ENCODE data around the gene PDLIM4.

The PDLIM4 gene

DNA sequence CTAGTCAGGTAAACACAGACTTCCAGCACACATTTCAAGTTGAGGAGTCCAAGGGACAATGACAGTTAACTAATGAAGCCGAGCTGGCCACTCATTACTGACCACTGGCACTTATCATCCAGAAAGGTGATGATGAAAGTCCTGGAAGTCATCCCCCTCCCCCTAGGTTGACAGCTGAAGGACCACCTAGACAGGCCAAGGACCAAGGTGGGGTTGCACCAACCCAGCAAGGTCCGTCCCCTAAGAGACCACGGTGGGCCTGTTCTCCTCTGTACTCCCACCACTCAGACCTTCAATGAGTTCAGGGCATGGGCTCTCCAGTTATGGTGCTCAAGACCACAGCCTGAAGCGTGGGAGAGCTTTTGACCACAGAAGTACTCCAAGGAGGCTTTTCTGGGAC is 43.0 kb upstream of the PDLIM4 start:
- DNase-seq (ENCODE audit: low spot score) = no peak
- H3K4me2 ChIP-seq (ENCODE audit: insufficient read depth, low read length, poor library complexity, severe bottlenecking) = no peak overlapping the region
- no peaks in the 10 kb centered on the region for H3K79me1 ChIP-seq (ENCODE audit: low read depth, low read length)
- peaks cover 0 to 7% (median 0%) of the 10 kb centered on the region in 3 experiments for H3K27me3 ChIP-seq (ENCODE audit: control insufficient read depth in 3 of 3, insufficient read depth in 3 of 3, low read depth in 1 of 3, low read length in 3 of 3)
- no peak overlapping the region for H3K14ac ChIP-seq (ENCODE audit: low read length)
- no peak overlapping the region for H4K8ac ChIP-seq (ENCODE audit: low read depth, low read length)
- H4K91ac ChIP-seq (ENCODE audit: low read depth, low read length, poor library complexity) = no peak overlapping the region
- no peaks in the 10 kb centered on the region for H3K9me3 ChIP-seq (replicated peaks in 1 of 2; ENCODE audit: control insufficient read depth in 2 of 2, insufficient read depth in 1 of 2, low read depth in 1 of 2, low read length in 2 of 2)
- no peak overlapping the region for H2BK120ac ChIP-seq (ENCODE audit: low read depth, low read length)
- no peak overlapping the region for H3K4me3 ChIP-seq (ENCODE audit: low read length in 2 of 2)
- H3K27ac ChIP-seq (replicated peaks; ENCODE audit: low read length) = no peak overlapping the region
- H2BK15ac ChIP-seq (ENCODE audit: low read length) = no peak overlapping the region
- no peak overlapping the region for H2AK5ac ChIP-seq (ENCODE audit: low read depth, low read length)
- H3K36me3 ChIP-seq (replicated peaks in 1 of 2; ENCODE audit: control insufficient read depth in 2 of 2, insufficient read depth in 2 of 2, low read length in 2 of 2) = no peaks in the 10 kb centered on the region
- H3K4me1 ChIP-seq (ENCODE audit: control insufficient read depth in 2 of 2, insufficient read depth in 1 of 2, low read depth in 1 of 2, low read length in 2 of 2) = peaks cover 0 to 3% of the 10 kb centered on the region in 2 donors
- H2BK12ac ChIP-seq (ENCODE audit: low read length) = no peak overlapping the region
- no peak overlapping the region for H3K9ac ChIP-seq (ENCODE audit: low read depth, low read length, poor library complexity)
- peak overlapping the region; percentile 29 for H3K18ac ChIP-seq (ENCODE audit: low read length)
- H2BK5ac ChIP-seq (ENCODE audit: low read length) = no peak overlapping the region
- WGBS, 2 donors (ENCODE audit: extremely low coverage in 2 of 2, insufficient read length in 2 of 2, insufficient replicate concordance in 1 of 2) = no CpG with 5 or more reads among the region's 4 CpGs
- no peak overlapping the region for H3K4ac ChIP-seq (ENCODE audit: low read length)
- no peak overlapping the region for H3K23ac ChIP-seq (ENCODE audit: low read depth, low read length, poor library complexity)
- no peak overlapping the region for H2AFZ ChIP-seq (ENCODE audit: low read length)

DNA sequence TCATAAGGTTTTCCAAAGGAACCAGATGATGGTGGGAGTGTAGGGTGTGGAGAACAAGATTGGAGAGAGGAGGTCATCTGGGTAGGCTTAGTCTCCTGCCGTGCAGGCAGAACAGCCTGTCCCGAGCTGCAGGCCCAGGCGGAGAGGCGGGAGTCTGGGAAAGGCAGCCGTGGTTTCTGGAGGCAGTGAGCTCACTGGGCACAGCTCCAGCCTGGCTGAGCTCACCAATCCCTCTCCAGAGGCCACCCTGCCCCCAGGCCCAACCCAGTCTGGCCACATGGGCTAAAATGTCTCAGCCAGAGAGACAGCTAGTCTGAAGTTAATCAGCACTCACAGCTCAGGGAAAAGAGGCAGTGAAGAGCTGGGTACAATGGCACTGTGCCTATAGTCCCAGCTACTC is 42.2 kb upstream of the PDLIM4 start:
- H3K36me3 ChIP-seq (replicated peaks in 1 of 2; ENCODE audit: control insufficient read depth in 2 of 2, insufficient read depth in 2 of 2, low read length in 2 of 2) = no peaks in the 10 kb centered on the region
- H3K4ac ChIP-seq (ENCODE audit: low read length) = no peak overlapping the region
- no peak overlapping the region for H2BK5ac ChIP-seq (ENCODE audit: low read length)
- peaks cover 0 to 7% (median 0%) of the 10 kb centered on the region in 3 experiments for H3K27me3 ChIP-seq (ENCODE audit: control insufficient read depth in 3 of 3, insufficient read depth in 3 of 3, low read depth in 1 of 3, low read length in 3 of 3)
- no peak overlapping the region for H2BK12ac ChIP-seq (ENCODE audit: low read length)
- H3K4me1 ChIP-seq (ENCODE audit: control insufficient read depth in 2 of 2, insufficient read depth in 1 of 2, low read depth in 1 of 2, low read length in 2 of 2) = peaks cover 0 to 3% of the 10 kb centered on the region in 2 donors
- no peaks in the 10 kb centered on the region for H3K79me1 ChIP-seq (ENCODE audit: low read depth, low read length)
- H4K8ac ChIP-seq (ENCODE audit: low read depth, low read length) = no peak overlapping the region
- H4K91ac ChIP-seq (ENCODE audit: low read depth, low read length, poor library complexity) = no peak overlapping the region
- no peak overlapping the region for H3K23ac ChIP-seq (ENCODE audit: low read depth, low read length, poor library complexity)
- H3K9me3 ChIP-seq (replicated peaks in 1 of 2; ENCODE audit: control insufficient read depth in 2 of 2, insufficient read depth in 1 of 2, low read depth in 1 of 2, low read length in 2 of 2) = no peaks in the 10 kb centered on the region
- DNase-seq (ENCODE audit: low spot score) = no peak
- peak overlapping the region in 1 of 2 donors; percentile 26 for H3K4me3 ChIP-seq (ENCODE audit: low read length in 2 of 2)
- H2BK15ac ChIP-seq (ENCODE audit: low read length) = no peak overlapping the region
- no peak overlapping the region for H2AFZ ChIP-seq (ENCODE audit: low read length)
- H3K18ac ChIP-seq (ENCODE audit: low read length) = no peak overlapping the region
- whole genome bisulfite sequencing, 2 donors (ENCODE audit: extremely low coverage in 2 of 2, insufficient read length in 2 of 2, insufficient replicate concordance in 1 of 2) = no CpG with 5 or more reads among the region's 5 CpGs
- no peak overlapping the region for H2AK5ac ChIP-seq (ENCODE audit: low read depth, low read length)
- no peak overlapping the region for H3K27ac ChIP-seq (replicated peaks; ENCODE audit: low read length)
- H3K9ac ChIP-seq (ENCODE audit: low read depth, low read length, poor library complexity) = peak overlapping the region; percentile 9
- H3K14ac ChIP-seq (ENCODE audit: low read length) = no peak overlapping the region
- H3K4me2 ChIP-seq (ENCODE audit: insufficient read depth, low read length, poor library complexity, severe bottlenecking) = no peak overlapping the region
- H2BK120ac ChIP-seq (ENCODE audit: low read depth, low read length) = no peak overlapping the region

DNA sequence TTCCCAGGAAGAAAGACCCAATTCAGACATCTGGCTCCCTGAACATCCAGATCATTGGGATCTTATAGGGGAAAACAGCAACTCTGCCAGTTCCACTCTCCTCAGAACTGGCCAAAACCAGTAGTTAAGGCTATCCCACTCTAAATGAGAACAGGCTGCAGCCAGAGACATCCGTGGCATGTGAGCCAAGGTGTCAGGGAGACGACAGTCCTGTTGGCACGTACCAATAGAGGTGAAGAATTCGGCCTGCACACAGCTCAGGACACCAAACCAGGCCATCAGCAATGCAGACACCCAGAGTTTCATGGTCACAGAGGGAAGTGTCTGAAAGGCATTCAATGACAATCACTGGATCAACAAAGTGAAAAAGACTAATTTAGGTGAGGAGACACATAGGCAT is 39.2 kb upstream of the PDLIM4 start:
- Histone ChIP-seq H3K4me2 (ENCODE audit: insufficient read depth, low read length, poor library complexity, severe bottlenecking) (no peak overlapping the region), H4K91ac (ENCODE audit: low read depth, low read length, poor library complexity) (no peak overlapping the region), H3K4me1 (ENCODE audit: control insufficient read depth in 2 of 2, insufficient read depth in 1 of 2, low read depth in 1 of 2, low read length in 2 of 2) (no peaks in the 10 kb centered on the region), H2BK12ac (ENCODE audit: low read length) (no peak overlapping the region), H2AK5ac (ENCODE audit: low read depth, low read length) (no peak overlapping the region), H3K27ac (replicated peaks; ENCODE audit: low read length) (no peak overlapping the region), H3K9ac (ENCODE audit: low read depth, low read length, poor library complexity) (no peak overlapping the region), H2AFZ (ENCODE audit: low read length) (no peak overlapping the region), H3K27me3 (ENCODE audit: control insufficient read depth in 3 of 3, insufficient read depth in 3 of 3, low read depth in 1 of 3, low read length in 3 of 3) (peaks cover 0 to 13% (median 0%) of the 10 kb centered on the region in 3 experiments), H2BK5ac (ENCODE audit: low read length) (no peak overlapping the region), H3K14ac (ENCODE audit: low read length) (no peak overlapping the region), H3K79me1 (ENCODE audit: low read depth, low read length) (no peaks in the 10 kb centered on the region), H3K23ac (ENCODE audit: low read depth, low read length, poor library complexity) (no peak overlapping the region), H2BK15ac (ENCODE audit: low read length) (no peak overlapping the region), H4K8ac (ENCODE audit: low read depth, low read length) (no peak overlapping the region), H2BK120ac (ENCODE audit: low read depth, low read length) (no peak overlapping the region), H3K4ac (ENCODE audit: low read length) (no peak overlapping the region), H3K18ac (ENCODE audit: low read length) (no peak overlapping the region), H3K36me3 (replicated peaks in 1 of 2; ENCODE audit: control insufficient read depth in 2 of 2, insufficient read depth in 2 of 2, low read length in 2 of 2) (no peaks in the 10 kb centered on the region), H3K9me3 (replicated peaks in 1 of 2; ENCODE audit: control insufficient read depth in 2 of 2, insufficient read depth in 1 of 2, low read depth in 1 of 2, low read length in 2 of 2) (no peaks in the 10 kb centered on the region), H3K4me3 (ENCODE audit: low read length in 2 of 2) (no peak overlapping the region)
- no peak for DNase-seq (ENCODE audit: low spot score)
- WGBS, 2 donors (ENCODE audit: extremely low coverage in 2 of 2, insufficient read length in 2 of 2, insufficient replicate concordance in 1 of 2) = no CpG with 5 or more reads among the region's 4 CpGs

DNA sequence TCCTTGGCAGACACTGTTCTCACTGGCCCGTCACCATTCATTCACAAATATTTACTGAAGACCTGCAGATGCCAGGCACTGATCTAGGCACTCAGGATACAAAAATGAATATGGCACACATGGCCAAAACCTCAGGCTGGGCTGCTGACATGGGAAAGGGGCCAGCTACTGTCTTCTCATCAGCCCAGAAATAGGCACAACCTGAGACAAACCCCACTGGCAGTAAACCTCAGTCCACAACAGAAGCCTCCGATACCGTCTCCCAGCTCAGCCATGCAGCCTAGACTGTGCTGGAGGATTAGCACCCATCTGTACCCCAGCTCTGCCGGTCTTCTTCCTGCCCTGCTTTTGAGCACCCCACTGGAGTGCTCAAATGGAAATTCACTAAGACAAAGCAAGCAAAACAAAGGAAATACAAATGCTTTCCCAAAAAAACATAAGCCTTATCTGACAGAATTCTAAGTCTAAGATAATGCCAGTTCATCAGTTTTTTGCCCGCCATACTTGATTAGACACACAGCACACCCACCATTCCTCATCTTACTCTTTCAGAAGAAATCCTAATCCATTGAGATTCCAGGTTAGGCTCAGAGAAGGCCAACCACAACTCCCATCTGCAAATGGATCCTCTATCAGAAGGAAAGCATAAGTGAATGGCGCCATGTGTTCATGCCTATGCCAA is 38.1 kb upstream of the PDLIM4 start:
- Histone ChIP-seq H3K14ac (ENCODE audit: low read length) (no peak overlapping the region), H3K18ac (ENCODE audit: low read length) (no peak overlapping the region), H3K79me1 (ENCODE audit: low read depth, low read length) (no peaks in the 10 kb centered on the region), H4K8ac (ENCODE audit: low read depth, low read length) (no peak overlapping the region), H3K27ac (replicated peaks; ENCODE audit: low read length) (no peak overlapping the region), H3K36me3 (replicated peaks in 1 of 2; ENCODE audit: control insufficient read depth in 2 of 2, insufficient read depth in 2 of 2, low read length in 2 of 2) (no peaks in the 10 kb centered on the region), H3K23ac (ENCODE audit: low read depth, low read length, poor library complexity) (no peak overlapping the region), H2BK12ac (ENCODE audit: low read length) (no peak overlapping the region), H3K4me2 (ENCODE audit: insufficient read depth, low read length, poor library complexity, severe bottlenecking) (no peak overlapping the region), H2BK5ac (ENCODE audit: low read length) (no peak overlapping the region), H4K91ac (ENCODE audit: low read depth, low read length, poor library complexity) (no peak overlapping the region), H2BK15ac (ENCODE audit: low read length) (no peak overlapping the region), H2AK5ac (ENCODE audit: low read depth, low read length) (no peak overlapping the region), H3K9ac (ENCODE audit: low read depth, low read length, poor library complexity) (no peak overlapping the region), H3K9me3 (replicated peaks in 1 of 2; ENCODE audit: control insufficient read depth in 2 of 2, insufficient read depth in 1 of 2, low read depth in 1 of 2, low read length in 2 of 2) (no peaks in the 10 kb centered on the region), H3K27me3 (ENCODE audit: control insufficient read depth in 3 of 3, insufficient read depth in 3 of 3, low read depth in 1 of 3, low read length in 3 of 3) (peaks cover 0 to 20% (median 0%) of the 10 kb centered on the region in 3 experiments), H2BK120ac (ENCODE audit: low read depth, low read length) (no peak overlapping the region), H3K4ac (ENCODE audit: low read length) (no peak overlapping the region), H3K4me3 (ENCODE audit: low read length in 2 of 2) (no peak overlapping the region), H3K4me1 (ENCODE audit: control insufficient read depth in 2 of 2, insufficient read depth in 1 of 2, low read depth in 1 of 2, low read length in 2 of 2) (no peaks in the 10 kb centered on the region), H2AFZ (ENCODE audit: low read length) (no peak overlapping the region)
- WGBS, 2 donors (ENCODE audit: extremely low coverage in 2 of 2, insufficient read length in 2 of 2, insufficient replicate concordance in 1 of 2) = no CpG with 5 or more reads among the region's 6 CpGs
- no peak for DNase-seq (ENCODE audit: low spot score)
